Astrocyte of the cerebellum (primary cell): ENCODE results near the gene SENP8.

Source experiments
- DNase-seq: peaks from one replicate; pipeline ENCODE4 v3.0.0-alpha.2; 2011; ENCODE audit warnings: low read depth
- H3K4me3 ChIP-seq: 2 replicates; pipeline ENCODE4 v1.5.1; 2011; ENCODE audit warnings: mild to moderate bottlenecking, low read depth, low read length, moderate library complexity
- in situ Hi-C: cut with HindIII; loops from 2 replicates; pipeline ENCODE4 v1.10.0; 2017; ENCODE audit warnings: low sequenced_read_pairs
- TF ChIP-seq, protein P1 (sequence below): IDR thresholded peaks from 2 replicates; pipeline ENCODE4 v1.5.1; 2012; ENCODE audit warnings: low read length, low read depth, moderate library complexity, mild to moderate bottlenecking; ENCODE audit errors: missing control alignments

The SENP8 gene

DNA sequence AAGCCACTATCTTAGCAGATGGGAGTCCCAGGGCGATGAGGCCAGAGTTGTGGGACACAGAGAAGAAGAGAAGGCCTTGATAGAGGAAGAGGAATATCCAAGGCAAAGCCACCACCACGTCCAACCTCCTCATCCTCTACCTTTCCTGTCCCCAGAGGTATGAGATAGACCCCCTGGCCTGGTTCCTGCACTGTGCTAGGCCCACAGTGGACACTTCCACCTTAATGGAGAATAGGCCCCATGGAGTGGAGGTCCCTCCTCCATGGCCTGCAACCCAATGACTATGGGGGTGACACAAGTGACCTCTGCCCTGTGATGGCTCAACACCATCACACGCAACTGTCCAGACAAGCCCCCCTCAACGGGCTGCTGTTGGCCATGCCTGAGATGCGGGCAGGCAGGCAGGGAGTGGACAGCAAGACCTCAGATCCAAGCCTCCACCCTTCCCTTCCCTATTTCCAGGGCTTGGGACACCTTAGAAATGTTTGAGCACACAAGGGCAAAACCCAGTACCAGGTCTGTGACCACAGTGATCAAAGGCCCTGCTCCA lies 42.6 kb downstream of the SENP8 start:
- DNase-seq: no peak
- in situ Hi-C loops: no loop called here
- TF ChIP-seq, protein P1, sequence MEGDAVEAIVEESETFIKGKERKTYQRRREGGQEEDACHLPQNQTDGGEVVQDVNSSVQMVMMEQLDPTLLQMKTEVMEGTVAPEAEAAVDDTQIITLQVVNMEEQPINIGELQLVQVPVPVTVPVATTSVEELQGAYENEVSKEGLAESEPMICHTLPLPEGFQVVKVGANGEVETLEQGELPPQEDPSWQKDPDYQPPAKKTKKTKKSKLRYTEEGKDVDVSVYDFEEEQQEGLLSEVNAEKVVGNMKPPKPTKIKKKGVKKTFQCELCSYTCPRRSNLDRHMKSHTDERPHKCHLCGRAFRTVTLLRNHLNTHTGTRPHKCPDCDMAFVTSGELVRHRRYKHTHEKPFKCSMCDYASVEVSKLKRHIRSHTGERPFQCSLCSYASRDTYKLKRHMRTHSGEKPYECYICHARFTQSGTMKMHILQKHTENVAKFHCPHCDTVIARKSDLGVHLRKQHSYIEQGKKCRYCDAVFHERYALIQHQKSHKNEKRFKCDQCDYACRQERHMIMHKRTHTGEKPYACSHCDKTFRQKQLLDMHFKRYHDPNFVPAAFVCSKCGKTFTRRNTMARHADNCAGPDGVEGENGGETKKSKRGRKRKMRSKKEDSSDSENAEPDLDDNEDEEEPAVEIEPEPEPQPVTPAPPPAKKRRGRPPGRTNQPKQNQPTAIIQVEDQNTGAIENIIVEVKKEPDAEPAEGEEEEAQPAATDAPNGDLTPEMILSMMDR: no peak

GRCh38 chr15:72161361-72162132 lies 43.3 kb downstream of the SENP8 start:
- TF ChIP-seq, protein P1: no peak
- in situ Hi-C loops: no loop called here
- no peak for DNase-seq
- H3K4me3 ChIP-seq: no peak overlapping the region

More for the DNA sequence above, 42.6 kb downstream of the SENP8 start:
- H3K4me3 ChIP-seq: no peak overlapping the region

DNA sequence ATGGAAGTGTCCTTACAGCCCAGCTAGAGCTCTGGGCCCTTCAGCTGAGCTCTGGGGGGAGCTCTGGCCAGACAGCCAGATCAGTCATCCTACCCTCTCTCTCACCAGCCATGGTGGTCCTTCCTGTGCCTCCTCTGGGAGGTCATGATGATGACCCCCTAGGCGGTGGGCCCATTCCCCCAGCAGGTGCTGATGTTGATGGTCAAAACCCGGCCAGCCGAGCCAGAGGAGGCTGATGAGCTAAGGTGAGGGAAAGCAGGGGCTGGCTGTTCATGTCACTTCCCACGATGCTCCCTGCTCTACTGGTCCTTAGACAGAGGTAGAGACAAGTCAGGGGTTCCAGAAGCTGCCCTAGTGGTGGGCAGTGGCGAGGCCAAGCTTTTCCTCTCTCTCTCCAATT lies 44.4 kb downstream of the SENP8 start:
- TF ChIP-seq, protein P1: no peak
- in situ Hi-C loops: no loop called here
- no peak overlapping the region for H3K4me3 ChIP-seq
- no peak for DNase-seq

- in situ Hi-C loops: no loop called here
- H3K4me3 ChIP-seq: no peak overlapping the region
- no peak for DNase-seq
- TF ChIP-seq, protein P1: no peak
Measured at GRCh38 chr15:72163719-72164118, 45.5 kb downstream of the SENP8 start.

GRCh38 chr15:72166716-72167417 lies 48.7 kb downstream of the SENP8 start:
- TF ChIP-seq, protein P1: no peak
- no peak for DNase-seq
- no peak overlapping the region for H3K4me3 ChIP-seq
- in situ Hi-C loops: no loop called here

- TF ChIP-seq, protein P1: no peak
- in situ Hi-C loops: no loop called here
- no peak for DNase-seq
- H3K4me3 ChIP-seq: no peak overlapping the region
Measured at GRCh38 chr15:72167445-72167844, 49.2 kb downstream of the SENP8 start.
